CD4-positive, alpha-beta T cell treated with Interleukin-12 subunit alpha and Interleukin-12 subunit beta, for 1 hour (primary cell): Measurements from ENCODE around the gene NSUN2.

Experiments
- DNase-seq: peaks from one replicate; pipeline ENCODE4 v3.0.0-alpha.2; 2020

Gene NSUN2

DNA sequence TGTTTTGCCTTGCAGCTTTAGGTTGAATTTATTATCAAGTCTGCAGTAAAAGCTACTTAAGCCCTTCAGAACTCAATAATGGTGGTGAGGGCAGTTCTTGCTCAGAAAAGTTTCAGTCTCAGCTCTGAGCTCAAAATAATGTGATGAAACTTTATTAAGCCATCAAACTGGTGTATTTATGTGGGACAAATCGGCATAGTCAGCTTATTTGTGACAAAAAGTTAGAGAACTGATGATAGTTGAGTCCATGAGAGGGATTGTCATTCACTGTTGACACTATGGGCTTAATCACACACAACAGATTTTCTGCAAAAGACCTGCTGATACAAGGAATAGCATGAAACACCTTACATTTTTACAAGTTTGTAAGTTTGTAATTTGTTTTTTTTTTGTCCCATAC, 9.8 kb upstream of the NSUN2 start:
- DNase-seq, result no peak

DNA sequence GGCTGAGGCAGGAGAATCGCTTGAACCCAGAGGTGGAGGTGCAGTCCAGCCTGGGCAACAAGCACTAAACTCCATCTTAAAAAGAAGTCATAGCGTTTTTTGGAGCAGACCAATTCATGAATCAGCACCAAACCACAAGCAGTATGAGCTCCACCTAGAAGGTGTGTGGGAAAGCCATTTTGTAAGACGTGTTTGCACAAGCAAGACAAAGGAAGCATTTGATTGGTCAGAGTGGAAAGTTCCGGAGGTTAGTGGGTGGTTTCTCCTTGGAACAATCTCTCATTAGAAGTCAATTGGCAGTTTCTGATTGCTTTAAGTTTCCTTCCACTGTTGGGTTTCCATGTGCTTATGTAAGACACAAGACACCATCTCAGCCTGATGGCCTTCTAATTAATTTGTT, 5.4 kb upstream of the NSUN2 start:
- DNase-seq, result no peak

DNA sequence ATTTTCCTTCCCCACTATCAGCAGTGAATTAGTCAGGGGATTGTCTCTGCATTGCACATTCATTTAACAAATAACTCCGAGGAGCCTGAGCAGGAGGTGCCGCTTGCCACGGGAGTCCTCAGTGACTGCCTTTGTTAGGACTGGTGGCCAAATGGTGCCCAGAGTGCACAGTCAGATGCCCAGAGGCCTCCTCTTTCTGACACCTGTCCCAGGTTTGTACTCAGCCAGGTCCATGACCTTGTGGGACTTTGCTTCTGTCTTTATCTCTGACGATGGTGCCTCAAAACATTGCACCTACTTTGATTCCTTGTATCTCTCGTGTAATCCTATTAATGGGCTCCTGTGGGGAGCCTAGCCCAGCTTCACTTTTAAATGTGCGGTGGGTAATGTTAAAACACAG, 4.7 kb upstream of the NSUN2 start:
- DNase-seq, result no peak

DNA sequence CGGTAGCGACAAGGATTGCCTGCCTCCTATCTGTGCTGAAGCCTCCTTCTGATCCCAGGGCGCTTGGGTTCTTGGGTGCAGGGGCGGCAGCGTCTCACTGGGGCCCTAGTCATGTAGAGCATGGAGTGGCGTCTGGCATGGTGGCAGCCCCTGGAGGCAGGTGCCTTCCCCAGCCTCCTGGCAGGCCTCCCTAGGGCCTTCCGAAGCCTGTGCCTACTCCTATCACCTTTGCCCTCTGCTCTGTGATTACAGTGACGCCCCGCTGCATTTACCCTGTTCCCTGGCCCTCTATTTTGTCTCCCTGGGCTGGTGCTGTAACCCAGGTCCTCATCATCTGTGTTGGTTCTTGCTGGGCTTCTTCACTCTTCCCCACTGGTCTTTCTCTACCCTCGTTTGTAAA, 4.2 kb upstream of the NSUN2 start:
- DNase-seq, result no peak

DNA sequence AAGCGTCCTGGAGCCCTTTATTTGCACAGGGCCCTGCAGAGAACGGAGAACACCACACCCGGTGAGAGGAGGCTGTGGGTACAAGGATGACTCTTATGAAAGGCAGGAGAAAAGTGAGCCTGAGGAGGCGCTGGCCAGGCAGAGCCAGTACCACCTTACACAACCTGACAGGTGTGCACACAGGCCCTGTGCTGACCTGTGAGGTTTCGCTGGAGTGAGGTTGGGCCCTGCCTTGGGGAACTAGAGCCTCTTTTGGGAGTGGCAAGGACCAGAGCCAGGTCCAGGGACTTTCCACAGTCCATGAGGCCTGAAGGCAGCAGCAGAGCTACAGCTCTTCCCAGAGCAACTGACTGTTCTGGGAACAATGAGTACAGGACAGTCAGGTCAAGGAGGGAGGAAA, 3.4 kb upstream of the NSUN2 start:
- DNase-seq, result no peak

DNA sequence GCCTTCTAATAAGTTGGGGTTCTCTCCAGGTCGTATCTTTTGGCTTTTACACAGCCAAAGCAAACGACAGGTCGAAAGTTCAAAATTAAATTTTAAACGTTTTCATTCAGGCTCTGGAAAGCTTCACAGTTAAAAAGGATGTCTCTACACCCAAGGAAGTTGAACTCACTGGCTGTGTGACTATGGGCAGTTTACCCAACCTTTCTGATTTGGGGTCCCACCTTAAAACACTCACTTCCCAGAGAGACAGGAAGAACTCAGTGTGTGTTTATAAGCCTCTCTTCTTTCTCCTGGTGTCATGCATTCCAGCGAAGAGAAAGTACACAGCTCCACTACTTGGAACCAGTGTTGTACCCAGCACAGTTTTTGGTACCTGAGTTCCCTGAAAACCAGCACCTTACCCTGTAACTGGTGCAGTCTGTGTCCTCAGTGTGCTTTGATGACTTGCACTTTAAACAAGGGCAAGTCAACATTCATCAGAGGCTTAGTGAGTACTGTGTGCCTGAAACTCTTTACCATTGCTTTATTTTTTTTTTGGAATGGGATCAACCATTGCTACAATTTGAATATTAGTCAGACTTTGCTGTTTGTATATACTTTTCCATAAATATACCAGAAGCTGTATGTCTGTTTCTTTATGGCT, 2.1 kb upstream of the NSUN2 start:
- no peak for DNase-seq

DNA sequence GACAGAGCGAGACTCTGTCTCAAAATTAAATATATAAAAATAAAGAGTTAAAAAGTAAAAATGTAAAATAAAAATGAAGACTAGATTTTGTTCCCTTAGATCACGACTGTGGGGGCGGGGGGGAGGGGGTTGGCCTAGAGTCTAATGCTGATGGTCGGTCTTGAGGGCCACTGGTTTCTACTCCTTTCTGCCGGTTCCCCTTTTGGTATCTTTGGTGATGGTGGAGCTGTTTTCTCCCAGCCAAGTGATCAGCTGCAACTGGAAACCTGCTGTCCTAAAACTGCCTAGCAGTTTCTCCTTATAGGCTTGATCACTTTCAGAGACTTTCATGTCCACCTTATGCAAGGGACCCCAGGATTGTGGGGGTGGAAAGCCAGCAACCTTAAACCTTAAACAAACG, 1.5 kb upstream of the NSUN2 start:
- DNase-seq, result no peak

DNA sequence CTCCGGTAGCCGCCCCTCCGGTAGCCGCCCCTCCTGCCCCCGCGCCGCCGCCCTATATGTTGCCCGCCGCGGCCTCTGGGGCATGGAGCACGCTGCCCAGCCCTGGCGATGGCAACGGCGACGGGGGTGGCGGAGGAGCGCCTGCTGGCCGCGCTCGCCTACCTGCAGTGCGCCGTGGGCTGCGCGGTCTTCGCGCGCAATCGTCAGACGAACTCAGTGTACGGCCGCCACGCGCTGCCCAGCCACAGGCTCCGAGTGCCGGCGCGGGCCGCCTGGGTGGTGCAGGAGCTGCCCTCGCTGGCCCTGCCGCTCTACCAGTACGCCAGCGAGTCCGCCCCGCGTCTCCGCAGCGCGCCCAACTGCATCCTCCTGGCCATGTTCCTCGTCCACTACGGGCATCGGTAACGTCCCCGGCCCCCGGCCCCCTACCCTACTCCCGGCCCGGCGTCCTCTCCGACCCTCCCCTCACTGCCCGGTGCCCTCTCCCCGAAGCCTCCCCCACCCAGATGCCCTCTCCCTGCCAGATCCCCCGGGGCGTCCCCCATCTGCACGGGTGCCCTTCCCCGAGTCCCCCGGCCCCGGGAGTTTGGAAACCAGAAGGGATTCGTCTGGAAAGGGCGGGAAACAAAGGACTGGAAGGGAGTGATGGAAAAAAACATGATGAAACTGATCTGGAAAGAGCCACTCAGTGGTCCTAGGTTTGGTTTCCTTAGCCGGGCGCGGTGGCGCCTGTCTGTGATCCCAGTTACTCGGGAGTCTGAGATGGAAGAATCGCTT, 813 bp upstream of the NSUN2 start:
- no peak for DNase-seq

DNA sequence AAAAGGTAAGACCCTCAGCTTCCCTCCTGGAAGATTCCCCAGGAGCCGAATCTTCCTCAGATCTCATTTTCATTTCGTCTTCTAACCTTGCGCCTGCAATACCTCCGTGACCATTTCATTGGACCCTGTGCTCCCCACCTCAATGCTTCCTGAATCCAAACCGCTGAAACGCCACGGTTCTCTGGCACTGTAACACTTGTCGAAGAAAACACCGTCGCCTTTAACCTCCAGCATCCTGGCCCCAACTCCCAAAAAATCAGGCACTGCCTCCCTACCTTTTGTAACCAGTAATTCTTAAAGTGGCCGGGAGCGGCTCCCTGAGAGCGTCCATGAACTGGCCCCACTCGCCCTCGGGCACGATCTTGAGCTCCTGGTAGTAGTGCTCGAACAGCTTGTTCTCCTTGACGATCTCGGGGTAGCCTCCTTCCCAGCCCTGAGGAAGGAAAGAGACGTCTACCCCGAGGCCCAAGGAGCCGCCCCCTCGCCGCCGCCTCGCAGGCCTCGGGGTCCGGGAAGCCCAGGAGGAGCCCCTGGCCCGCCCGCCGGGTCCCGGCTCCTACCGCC, 438 bp downstream of the NSUN2 start:
- no peak for DNase-seq

DNA sequence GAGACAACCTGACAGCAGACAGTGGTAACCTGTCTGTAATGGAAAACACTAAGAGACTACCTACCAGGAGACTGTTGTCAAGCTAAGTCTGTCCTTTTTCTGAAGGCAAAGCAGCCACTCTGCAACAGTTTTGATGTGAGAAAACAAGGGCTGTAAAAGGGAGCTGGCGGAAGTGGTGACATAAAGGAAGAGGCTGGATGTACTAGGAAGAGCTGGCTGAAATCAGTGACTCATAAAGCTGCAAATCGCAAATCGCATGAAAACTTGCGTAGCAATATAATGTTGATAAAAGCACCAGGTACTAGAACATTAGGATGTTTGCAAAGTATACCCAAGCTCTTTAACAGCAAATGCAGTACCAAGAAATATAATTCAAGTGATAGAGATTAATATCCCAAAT, 1.4 kb downstream of the NSUN2 start:
- DNase-seq, result peak; percentile 7

DNA sequence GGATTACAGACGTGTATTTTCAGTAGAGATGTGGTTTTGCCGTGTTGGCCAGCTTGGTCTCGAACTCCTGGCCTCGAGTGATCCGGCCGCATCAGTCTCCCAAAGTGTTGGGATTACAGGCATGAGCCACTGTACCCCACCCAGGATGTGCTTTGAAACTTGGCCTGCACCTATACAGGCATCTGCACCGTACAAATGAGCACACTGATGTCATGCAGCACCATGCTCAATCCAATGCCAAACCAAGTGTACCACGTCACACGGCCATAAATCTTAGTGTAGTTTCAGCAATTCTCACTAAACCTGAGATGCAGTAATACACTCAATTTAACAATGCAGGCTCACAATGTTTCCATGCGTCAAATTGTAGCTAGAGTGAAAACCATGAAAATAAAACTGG, 6.3 kb downstream of the NSUN2 start:
- no peak for DNase-seq

DNA sequence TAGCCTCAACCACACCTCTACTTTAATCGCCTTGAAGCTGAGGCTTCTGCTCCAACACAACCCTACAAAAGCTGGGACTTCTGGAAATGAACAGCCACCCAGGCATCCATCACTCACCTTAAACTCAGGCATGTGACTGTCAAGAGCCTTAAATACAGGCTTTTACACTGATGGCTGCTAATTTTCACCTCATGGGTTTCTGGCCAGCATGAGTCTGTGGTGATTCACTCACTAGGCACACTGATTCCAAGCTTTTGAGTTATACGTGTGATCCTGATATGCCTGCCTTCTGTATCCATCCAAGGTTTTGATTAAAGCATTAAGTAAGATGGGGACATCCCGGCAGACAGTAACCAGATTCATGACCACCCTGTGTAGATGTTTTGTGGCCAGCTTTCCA, 8.9 kb downstream of the NSUN2 start:
- no peak for DNase-seq

DNA sequence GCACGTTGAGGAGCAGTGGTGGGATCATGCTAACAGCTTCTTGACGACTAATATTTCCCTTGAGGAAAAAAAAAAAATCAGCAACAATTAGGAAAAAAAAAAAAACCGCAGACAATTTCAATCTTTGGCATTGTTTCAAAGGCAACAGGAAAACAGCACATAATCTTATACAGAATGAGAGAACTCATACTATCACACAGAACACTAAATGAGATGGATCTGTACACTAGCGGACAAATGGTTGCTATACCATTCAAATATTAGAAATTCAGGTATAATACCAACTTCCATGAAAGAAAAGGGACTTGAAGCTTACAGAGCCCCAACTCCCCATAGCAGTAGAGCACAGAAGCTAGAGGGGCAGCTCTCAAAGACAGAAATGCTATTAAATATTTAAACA, 9.6 kb downstream of the NSUN2 start:
- no peak for DNase-seq

DNA sequence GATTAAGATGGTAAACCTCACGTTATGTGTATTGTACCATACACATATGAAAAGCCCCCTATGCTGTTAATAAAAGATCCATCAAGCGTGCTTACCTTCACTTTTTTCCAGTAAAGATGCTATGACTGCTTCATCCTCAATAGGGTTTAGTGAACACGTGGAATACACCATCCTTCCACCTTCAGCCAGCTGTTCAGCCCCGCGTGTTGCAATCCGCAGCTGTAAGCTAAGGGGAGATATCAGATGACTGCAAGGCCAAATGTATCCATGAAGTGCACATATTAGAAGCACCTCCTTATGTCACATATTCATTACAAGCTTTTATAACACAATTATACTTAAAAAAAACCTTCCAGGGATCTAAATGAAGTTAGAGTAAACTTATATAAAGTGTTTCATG, 16.2 kb downstream of the NSUN2 start:
- DNase-seq, result no peak

DNA sequence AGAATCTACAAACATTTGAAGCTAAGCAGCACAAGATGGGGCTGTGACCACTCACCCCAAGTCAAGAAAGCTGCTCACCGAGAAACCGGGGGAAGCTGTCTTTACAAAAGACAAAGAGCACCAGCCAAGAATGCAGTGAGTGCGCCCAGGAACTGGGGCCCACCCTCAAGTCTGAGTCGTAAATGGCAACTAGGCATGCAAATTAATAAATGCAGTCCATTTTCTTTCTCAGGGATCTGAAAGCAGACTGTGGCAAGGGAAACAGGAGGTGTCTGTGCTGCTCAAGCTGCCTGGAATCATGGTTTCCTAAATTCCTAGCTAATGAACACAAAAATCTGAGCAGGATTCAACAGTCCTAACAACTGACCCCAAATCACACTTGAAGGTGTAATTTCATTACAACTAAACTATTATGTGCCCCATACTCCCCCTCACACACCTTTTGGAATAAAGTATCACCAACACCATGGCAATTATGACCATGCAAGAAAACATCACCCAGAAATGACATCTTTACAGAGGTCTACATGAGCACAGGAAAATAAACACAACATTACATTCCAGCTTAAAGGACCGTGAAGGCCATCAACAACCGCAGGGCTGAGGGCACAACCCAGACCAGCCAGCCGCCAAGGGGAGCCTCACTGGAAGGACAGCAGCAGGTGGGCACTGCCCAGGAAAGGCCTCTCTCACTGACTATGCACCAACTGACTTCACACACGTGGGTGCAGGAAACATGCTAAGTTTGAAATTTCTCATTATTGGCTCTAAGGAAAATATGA, 17.6 kb downstream of the NSUN2 start:
- no peak for DNase-seq

DNA sequence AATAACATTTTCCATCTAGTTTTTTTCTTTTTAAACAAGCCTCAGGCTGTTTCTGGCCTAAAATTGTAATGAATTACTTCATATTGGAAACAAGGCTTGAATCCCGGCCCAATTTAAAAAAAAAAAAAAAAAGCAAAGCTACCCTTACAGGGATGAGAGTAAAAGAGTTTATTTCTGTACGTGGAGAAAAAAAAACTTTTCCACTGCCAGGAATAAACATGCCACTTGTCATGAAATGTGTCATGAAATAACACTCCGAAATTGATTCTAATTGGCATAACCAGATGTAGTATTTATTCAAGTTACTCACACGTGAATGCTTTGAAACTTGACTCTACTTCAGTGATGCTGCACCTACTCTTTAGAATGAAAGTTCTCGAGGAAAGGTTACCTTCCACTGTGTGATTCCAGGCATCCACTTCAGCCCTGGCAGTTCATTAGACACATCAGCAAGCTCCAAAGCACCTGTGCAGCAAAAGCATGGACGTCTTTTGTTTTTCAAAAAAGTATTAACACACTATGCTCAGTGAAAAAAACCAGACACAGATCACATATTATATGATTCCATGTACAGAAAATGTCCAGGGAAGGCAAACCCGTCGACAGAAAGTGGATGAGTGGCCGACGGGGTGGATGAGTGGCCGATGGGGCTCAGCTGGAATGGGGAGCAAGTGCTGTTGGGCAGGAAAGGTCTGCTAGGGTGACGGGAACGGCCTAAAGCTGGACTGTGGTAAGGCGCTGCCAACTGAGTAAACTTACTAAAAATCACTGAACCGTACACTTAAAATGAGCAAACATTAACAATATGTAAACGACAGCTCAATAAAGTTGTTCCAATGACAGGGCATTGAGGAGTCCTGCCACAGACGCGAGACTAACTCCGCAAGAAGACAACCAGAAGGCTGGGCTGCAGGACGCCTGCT, 21.2 kb downstream of the NSUN2 start:
- no peak for DNase-seq

DNA sequence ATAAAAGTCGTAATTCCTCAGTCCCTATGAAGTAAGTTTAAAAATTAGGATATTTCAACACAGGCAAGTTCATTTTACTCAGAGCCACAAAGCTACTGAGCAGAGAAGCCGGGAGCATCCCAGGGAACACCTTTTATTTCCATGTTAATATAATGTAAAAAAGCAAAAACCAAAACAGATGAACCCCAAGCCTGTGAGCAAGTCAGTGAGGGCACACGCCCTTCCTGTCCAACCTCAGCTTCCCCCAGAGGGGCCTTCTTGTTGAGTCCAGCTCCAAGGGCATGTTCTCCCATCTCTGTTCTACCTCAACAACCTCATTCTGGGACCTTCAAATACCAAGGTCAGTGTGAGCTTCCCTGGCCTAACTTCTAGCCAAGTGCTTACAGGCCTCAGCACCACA, 24.8 kb downstream of the NSUN2 start:
- DNase-seq, result no peak

DNA sequence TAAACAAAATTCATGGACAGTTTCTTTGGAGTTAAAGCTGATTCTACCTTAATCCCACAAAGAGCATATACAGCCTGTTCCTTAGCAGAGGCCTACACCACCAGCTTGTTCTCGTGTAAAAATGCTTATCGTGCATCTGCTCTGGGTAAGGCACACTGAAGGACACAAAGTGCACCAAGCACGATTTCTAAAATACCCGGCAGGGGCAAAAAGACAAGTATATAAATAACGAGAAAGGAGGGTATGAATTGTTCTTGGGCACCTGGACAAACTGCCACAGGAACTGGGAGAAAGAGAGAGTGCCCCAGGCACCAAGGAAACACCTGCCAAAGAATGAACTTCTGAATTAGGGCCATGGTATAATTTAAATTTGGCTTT, 25.3 kb downstream of the NSUN2 start:
- DNase-seq, result no peak

DNA sequence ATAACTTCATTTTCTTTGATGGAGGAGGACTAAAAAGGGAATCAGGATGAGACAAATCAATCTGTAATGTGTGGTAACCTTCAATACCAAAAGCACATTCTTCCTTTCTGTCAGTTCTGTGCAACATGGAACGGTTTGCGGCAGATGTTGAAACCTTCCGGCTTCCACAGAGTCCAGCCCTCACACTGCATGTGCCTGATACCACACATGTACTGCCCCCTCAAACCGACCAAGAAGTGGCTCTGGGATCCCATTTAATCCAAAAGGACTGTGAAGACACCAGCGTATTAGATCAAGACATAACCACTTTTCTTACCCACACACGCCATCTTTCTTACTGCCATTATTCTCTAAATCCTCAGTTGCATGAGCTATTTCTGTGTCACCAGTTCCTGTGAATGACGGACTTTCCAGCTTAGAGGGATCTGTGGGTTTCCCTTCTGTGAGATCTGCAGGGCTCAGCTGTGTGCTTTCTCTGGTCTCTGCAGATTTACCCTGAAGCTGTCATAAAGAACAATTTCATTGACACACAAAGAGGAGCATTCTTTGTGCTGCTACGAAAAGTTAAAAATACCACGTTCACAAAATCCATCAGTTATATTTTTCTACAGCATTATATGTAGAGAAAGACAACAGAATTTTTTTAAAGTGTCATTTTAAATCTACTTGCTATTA, 25.8 kb downstream of the NSUN2 start:
- DNase-seq, result no peak

DNA sequence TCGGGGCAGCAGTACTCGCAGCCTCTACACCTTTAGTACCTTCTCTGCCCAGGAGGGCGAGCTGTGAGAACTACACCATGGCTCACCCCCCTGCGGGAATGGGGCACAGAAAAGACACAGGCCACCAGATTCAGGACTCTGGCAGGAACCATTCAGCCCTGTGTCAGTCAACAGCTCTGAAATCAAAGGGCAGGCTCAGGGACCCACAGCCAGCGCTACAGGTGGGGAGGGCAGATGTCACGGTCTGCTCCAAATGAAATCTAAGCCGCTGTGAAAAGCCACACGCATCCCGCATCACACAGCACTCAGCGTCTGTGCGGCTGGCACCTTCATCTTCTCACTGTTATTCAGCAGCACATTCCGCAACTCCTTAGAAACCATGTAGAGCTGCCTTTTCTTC, 27.9 kb downstream of the NSUN2 start:
- no peak for DNase-seq

DNA sequence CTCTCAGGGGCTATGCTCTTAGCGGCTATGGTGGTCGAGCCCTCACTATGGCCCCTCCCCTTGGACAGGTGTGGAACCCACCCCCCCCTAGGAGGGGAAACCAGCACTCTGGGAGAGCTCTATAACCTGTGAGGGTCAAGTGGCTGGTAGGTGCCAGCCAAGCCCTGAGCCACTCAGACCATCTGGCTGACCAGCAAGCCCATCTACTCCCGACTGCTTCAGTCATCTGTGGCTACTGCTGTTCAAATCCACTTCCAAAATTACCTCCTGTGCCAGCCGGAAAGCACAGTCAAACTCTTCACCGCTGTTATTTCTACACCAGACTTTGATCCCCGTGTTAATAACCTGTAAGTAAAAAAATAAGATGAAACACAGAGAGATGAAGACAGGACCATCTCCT, 28.5 kb downstream of the NSUN2 start:
- no peak for DNase-seq

DNA sequence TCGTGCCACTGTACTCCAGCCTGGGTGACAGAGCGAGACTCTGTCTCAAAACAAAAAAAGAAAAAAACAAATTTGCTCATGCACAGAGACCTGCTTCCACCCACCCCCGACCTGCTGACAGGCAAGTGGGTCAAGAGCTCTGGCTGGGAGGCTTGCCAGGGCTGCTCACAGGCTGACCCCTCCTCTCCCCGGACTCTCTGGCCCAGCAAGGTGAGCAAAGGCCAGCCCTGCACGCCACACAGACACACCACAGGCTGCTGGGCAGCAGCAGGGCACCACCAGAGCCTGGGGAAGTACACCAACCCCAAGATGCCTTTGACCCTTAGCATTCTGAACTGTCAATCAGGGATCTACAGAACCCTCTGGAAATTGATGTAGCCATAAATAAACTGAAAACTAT, 29.2 kb downstream of the NSUN2 start:
- no peak for DNase-seq
